Neural crest cell (in vitro differentiated cells): ENCODE data around the gene C1QL2. TPM values are rescaled to one million over a fixed set of nuclear protein-coding genes. Genes with fewer than 3 reads are reported as not detected.

Source experiments
- DNase-seq: peaks from one replicate; pipeline ENCODE4 v3.0.0; 2021; ENCODE audit warnings: low read depth, mixed read lengths, low spot score
- H3K27ac Mint-ChIP-seq: one replicate; pipeline ENCODE4 v1.8.0; 2021; ENCODE audit warnings: mild to moderate bottlenecking, mixed read lengths; ENCODE audit not compliant: unreplicated experiment
- H3K27me3 Mint-ChIP-seq: 2 replicates; pipeline ENCODE4 v1.8.0; 2021; ENCODE audit warnings: low read depth, mild to moderate bottlenecking, mixed read lengths
- H3K36me3 Mint-ChIP-seq: 2 replicates; pipeline ENCODE4 v1.8.0; 2021; ENCODE audit warnings: low read depth, mild to moderate bottlenecking, mixed read lengths
- H3K4me1 Mint-ChIP-seq: 2 replicates; pipeline ENCODE4 v1.8.0; 2021; ENCODE audit warnings: mixed read lengths
- H3K4me3 Mint-ChIP-seq: one replicate; pipeline ENCODE4 v1.8.0; 2021; ENCODE audit warnings: mild to moderate bottlenecking, mixed read lengths
- H3K9me3 Mint-ChIP-seq: 2 replicates; pipeline ENCODE4 v1.8.0; 2021; ENCODE audit warnings: mixed read lengths
- CTCF ChIP-seq: fragments of 200-600 bp; sonication (generic); conservative IDR thresholded peaks from 2 replicates; pipeline ENCODE4 v1.5.0; 2021; ENCODE audit warnings: antibody characterized with exemption, mild to moderate bottlenecking
- total RNA-seq: library from RNA; stranded (reverse); gene quantifications from 2 replicates; pipeline ENCODE4 v1.2.1, GENCODE V29; 2021

The C1QL2 gene
- total RNA-seq, 1 donor from 2014 or later: not detected

- no peak for DNase-seq
- Mint-ChIP-seq H3K9me3 (no peaks in the 10 kb centered on the region), H3K36me3 (no peaks in the 10 kb centered on the region), H3K27me3 (peaks cover 51% of the 10 kb centered on the region), H3K27ac (no peak overlapping the region), H3K4me1 (peaks cover 16% of the 10 kb centered on the region), H3K4me3 (no peak overlapping the region)
- no peak for TF ChIP-seq CTCF
Observed at GRCh38 chr2:119196301-119197125, 38.0 kb upstream of the C1QL2 start.

DNA sequence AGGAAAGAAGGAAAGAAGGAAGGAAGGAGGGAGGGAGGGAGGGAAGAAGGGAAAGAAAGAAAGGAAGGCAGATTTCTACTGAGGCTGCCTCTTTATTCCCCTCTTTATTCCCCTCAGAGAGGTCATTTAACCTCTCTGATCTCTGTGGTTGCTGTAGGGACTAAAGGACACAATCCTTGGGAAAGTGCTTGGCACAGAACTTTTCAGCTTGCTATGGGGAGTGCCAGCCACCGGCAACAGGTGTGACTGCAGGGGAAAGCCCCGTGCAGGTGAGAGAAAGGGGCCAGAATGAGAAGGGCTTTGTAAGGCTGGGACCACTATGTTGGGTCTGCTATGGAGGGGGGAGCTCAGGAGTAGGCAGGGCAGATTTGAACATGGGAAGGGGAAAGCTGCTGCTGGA lies 37.3 kb upstream of the C1QL2 start:
- peaks cover 16% of the 10 kb centered on the region for H3K4me1 Mint-ChIP-seq

GRCh38 chr2:119195001-119195400 lies 36.5 kb upstream of the C1QL2 start:
- H3K27me3 Mint-ChIP-seq: peaks cover 48% of the 10 kb centered on the region
- no peak overlapping the region for H3K27ac Mint-ChIP-seq

More for the DNA sequence above, 37.3 kb upstream of the C1QL2 start:
- Mint-ChIP-seq H3K27me3 (peaks cover 51% of the 10 kb centered on the region), H3K36me3 (no peaks in the 10 kb centered on the region), H3K9me3 (no peaks in the 10 kb centered on the region), H3K27ac (no peak overlapping the region), H3K4me3 (no peak overlapping the region)
- TF ChIP-seq CTCF: no peak
- DNase-seq: no peak

GRCh38 chr2:119192893-119193292 lies 34.3 kb upstream of the C1QL2 start:
- H3K36me3 Mint-ChIP-seq: no peaks in the 10 kb centered on the region
- H3K4me1 Mint-ChIP-seq: peaks cover 16% of the 10 kb centered on the region
- H3K27ac Mint-ChIP-seq: no peak overlapping the region
- DNase-seq: no peak
- no peak overlapping the region for H3K4me3 Mint-ChIP-seq
- peaks cover 37% of the 10 kb centered on the region for H3K27me3 Mint-ChIP-seq
- no peaks in the 10 kb centered on the region for H3K9me3 Mint-ChIP-seq
- no peak for TF ChIP-seq CTCF

More at GRCh38 chr2:119195001-119195400, 36.5 kb upstream of the C1QL2 start:
- TF ChIP-seq CTCF: no peak
- Mint-ChIP-seq H3K36me3 (no peaks in the 10 kb centered on the region), H3K4me1 (peaks cover 16% of the 10 kb centered on the region), H3K4me3 (no peak overlapping the region), H3K9me3 (no peaks in the 10 kb centered on the region)
- DNase-seq: no peak

DNA sequence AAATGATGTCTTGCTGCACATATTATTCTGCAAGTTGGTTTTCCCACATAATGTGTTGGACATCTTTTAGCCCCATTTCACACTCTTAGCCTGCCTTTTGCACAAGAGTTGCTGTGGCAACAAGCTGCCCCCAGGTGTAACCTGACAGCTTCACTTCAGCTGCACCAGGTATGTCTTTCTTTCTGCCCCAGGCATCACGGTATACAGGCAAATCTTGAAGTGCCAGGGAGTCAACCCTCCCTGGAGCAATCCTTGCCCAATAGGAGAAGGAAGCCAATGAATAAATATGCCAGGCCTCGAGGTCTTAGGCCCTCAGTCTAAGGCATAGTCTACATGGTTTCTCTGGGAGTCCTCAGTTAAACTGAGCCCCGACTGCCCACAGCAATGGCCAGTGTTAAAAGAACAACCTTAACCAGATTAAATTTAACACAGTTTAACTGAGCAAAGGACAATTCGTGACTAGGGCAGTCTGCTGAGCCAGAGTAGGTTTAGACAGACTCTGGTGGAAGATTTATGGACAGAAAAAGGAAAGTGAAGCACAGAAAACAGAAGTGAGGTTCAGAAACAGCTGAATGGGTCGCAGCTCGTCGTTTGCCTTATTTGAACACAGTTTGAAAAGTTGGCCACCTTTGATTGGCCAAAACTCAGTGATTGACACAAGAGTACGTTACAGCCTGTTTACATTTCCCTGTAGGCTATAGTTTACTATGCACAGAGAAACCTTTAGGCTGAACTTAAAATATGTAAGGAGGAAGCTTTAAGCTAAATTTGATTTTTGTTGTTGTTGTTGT lies 32.0 kb upstream of the C1QL2 start:
- H3K4me3 Mint-ChIP-seq: no peak overlapping the region
- no peak overlapping the region for H3K27ac Mint-ChIP-seq
- no peaks in the 10 kb centered on the region for H3K36me3 Mint-ChIP-seq
- no peak for TF ChIP-seq CTCF
- H3K27me3 Mint-ChIP-seq: peaks cover 15% of the 10 kb centered on the region
- H3K4me1 Mint-ChIP-seq: no peaks in the 10 kb centered on the region
- DNase-seq: no peak
- H3K9me3 Mint-ChIP-seq: no peaks in the 10 kb centered on the region
